HG03280 (cell line): ENCODE results near the gene MS4A6A.
"Not testable (repeated sequence)": the region's sequence is repeated elsewhere in the genome, so short reads cannot be mapped to it uniquely, and the experiment has no call there.

Experiments
- ATAC-seq: cut with Tn5 transposase; IDR thresholded peaks from one replicate; pipeline ENCODE4 v1.9.1; 2021; ENCODE audit warnings: mild to moderate bottlenecking, moderate library complexity; ENCODE audit not compliant: unreplicated experiment

MS4A6A gene

DNA sequence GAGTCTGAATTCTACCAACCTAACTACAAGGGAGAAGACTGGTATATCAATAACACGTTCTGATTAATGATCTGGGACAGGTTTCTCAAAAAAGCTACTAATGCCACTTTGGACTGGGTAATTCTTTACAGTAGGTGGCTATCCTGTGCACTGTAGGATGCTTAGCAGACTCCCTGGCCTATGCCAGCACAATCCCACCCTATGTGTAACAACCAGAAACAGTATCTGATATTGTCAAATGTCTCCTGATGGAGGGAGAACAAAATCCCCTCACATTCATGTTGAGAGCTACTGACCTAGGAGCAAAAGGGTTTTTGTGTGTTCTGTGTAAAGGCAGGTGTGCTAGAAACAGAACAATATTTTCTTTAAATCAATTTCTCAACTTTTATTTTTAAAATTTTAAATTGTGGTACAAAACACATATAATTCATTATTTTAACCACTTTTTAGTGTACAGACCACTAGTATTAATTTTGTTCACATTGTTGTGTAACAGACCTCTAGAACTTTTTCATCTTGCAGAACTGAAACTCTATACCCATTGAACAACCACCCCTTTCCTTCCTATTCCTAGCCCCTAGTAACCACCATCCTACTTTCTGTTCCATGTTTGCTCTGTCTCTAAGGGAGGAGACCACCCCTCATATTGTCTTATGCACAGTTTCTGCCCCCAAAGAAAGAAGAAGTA lies 2.1 kb upstream of the MS4A6A start:
- no peak for ATAC-seq

DNA sequence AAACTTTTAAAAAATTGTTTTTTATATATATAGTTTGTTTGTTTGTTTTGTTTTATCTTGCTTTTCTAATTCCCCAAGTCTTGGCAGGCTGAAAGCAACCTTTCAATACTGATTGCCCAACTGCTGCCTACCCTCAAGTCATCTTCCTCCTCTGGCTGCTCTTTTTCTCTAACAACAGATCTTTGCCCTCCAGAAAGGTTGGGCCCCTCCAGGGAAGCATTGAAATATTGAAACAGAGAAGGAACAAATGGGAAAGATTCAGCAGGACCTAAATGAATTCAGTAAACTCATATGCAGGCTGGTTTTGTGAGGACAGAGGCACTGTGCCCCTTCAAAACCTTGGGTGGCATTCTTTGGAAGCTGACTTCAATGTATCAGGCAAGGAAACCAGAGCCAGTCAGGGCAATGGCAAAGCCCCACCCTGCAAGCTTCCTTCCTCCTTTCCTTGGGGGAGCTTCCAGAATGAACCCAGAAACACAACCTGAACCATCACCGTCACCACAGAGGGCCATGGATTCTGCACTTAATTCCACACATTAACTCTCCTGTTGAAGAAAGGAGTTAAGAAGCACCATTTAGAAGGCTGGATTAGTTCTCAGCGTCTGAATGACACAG lies 815 bp upstream of the MS4A6A start:
- no peak for ATAC-seq

DNA sequence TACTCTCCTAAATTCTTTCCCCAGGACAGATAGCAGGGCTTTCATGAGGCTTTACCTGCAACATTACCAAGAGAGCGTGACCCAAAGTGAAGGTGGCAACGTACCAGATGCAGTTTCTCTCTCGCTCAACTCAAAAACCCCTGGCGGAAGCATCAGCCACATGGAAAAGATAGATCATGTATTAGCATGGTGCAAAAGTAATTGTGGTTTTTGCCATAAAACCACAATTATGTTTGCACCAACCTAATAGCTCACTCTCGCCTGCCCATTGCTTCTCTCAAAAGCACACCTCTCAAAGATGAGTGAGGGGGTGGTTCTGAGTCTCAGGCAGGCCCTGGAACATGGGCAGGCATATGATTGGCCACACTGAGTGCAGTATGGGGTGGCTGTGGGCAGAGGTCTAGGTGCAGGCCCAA lies 7.0 kb downstream of the MS4A6A start:
- ATAC-seq: no peak

DNA sequence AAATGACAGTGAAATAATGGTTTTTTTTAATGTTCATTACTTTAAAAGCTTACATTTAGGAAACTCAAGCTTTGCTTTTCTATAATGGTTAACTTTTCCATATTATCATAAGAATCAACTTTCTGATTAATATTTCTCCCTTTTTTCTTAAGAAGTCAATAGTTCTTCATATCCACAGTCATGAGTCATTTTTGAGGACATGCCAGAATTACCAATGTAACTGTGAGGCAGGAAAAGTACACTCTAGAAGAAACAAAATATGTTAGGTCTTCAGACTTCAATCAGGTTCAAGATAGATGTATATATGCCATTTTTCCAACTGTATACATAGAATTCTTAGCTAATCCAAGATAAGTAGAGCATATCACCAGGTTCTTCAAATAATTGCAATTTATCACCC lies 10.9 kb downstream of the MS4A6A start:
- ATAC-seq: no peak

DNA sequence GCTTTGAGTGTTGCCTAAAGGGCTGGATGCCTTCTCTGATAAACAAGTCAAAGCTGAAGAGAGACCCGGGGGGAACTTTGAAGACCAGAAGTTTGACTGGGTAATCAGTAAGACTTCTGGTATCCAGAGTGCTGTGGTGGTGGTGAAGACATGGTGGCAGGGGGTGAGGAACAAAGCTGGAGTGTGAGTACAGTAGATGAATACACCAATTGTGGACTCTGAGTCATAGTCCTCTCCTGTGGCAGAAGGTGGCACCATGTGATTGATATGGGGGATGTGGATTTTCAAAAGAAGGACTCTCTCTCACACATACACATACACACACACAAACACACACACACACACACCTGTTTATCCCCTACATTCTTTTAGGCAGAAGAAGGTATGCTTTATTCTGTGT lies 12.3 kb downstream of the MS4A6A start:
- ATAC-seq: no peak

DNA sequence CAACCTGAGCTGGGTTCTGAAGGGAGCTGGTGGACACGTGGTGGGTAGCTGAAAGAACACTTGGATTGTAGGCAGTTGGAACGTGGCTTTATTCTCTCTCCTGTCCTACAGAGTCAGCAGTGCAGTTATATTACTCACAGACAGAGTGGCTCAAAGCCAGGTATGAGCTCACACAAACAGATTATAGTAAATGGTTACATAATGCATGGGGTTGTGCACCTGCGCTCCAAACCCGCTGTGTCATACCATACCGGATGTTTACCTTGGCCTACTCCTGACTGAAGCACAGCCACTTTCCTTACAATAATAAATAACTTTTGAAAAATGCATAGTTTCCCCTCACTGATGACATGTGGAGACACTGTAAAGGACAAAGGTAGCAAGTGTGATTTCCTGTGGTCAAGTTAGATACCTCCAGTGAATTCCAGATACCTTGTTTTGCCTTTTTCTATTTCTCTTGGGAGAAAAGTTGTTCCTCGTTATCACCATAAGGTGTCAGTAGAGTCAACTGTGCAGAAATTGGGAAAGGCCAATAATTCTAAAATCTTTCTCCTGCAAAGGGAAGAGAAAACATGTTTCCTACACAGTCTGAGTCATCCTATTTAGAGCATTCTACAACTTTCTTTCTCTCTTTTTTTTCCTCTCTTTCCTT lies 13.5 kb downstream of the MS4A6A start:
- no peak for ATAC-seq

DNA sequence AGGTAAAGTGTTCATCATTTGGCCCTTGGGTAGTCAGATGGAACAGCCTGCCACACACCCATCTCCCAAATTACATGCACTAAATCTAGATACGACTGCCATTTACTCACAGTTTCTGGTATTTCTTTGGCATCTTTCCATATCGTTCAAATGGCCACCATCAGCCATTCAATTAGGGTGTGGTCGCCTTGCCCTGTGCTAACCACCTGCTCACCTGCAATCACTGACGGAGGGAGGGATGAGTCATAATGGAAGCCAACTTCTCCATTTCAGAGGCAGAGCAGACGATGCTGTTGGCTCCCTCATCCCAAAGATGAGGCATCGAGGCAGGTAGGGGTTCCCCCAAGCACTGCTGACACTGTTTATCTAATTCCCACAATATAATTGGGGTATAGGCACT lies 14.6 kb downstream of the MS4A6A start:
- ATAC-seq: no peak

DNA sequence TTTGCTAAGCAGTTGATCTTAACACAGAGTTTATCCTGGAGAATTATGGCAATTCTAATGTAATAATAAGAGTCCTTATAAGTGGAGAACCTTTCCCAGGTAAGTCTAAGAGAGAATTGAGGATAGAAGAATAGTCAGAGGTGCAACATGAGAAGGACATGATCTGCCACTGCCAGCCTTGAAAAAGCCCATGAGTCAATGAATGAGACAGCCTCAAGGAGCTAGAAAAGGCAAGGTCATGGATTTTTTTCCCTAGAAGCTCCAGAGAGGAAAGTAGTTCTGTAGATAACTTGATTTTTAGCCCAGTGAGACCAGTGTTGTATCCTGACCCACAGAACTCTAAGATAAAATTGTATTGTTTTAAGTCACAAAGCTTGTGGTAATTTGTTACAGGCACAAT lies 16.9 kb downstream of the MS4A6A start:
- ATAC-seq: no peak

DNA sequence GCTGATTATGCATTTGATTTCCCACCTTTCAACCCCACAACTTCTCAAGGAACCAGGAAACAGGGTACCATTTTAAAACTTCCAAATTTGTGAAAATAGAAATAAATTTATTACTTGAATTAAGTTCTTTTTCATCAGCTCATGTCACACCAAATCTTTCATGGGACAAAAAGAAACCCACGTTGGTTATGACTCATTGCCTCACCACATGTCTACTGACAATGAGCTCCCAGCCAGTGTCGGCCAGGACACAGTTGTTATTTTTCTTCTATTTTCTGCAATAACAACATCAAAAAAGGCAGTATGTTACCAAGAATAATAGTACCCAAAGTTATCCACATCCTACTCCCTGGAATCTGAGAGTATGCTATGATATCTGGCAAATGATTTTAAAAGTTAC lies 17.3 kb downstream of the MS4A6A start:
- ATAC-seq: no peak

DNA sequence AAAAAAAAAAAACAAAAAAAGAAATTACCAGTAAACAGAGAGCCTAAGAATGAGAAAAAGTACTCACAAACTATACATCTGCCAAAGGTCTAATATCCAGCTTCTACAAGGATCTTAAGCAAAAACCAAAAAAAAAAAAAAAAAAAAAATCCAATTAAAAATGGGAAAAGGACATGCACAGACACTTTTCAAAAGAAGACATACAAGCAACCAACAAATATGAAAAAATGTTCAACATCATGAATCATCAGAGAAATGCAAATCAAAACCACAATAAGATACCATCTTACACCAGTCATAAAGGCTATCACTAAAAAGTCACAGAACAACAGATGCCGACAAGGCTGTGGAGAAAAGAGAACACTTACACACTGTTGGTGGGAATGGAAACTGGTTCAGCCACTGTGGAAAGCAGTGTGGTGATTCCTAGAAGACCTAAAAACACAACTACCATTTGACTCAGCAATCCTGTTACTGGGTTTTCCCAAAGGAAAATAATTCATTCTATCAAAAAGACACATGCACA lies 18.3 kb downstream of the MS4A6A start:
- ATAC-seq: no peak

DNA sequence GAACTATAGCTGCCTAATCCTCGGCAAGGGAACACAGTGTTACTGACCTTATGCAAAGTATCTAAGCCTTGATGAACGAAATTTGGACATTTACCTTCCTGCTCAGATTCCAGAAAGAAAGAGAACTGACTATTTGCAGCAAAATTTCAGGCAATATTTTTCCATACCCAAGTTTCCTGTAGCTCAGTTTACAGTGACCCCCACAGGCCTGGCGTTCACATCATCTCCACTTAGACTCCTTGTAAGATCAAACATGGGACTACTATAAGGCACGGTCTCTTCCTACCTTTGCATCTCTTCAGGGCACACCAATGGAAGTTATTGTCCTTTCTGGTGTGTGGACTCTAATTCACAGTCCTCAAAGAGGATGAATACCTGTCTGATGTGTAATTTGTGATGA lies 21.1 kb downstream of the MS4A6A start:
- ATAC-seq: no peak

DNA sequence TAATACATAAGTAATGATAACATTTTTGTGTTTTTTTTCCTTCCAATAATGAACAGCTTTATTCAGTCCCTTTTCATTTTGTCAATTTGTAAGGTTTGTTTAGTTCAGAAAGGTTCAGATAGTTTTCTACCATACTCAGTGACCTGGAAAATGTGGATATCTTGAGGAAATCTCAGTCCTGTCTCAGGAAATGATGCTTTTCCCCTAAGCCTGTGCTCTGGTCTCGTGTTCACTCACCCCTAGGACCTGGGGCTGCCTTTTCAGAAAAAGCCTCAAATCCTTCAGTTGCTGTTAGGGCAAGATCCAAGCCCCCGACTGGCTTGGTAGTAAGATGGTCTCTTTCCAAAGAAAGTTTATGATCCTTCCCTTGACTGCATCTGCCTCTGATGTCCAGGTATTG lies 21.8 kb downstream of the MS4A6A start:
- ATAC-seq: no peak

DNA sequence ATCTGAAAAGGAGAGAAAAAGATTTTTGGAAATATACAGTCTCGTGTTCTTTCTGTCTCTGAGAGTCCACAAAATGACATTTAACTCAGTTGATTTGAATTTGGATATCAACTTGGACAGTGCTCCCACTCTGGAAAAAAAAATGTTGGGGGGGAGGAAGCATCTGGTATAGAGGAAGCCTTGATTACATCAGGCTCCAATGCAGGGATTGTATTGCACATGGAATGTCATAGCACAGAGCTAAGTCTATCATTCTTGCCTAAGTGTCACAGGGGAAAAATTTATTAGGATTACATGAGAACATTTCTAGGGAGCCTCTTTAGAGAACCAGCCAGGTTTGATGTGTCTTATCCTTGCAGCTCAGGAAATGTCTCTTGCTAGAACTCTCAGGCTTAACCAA lies 23.0 kb downstream of the MS4A6A start:
- ATAC-seq: no peak

DNA sequence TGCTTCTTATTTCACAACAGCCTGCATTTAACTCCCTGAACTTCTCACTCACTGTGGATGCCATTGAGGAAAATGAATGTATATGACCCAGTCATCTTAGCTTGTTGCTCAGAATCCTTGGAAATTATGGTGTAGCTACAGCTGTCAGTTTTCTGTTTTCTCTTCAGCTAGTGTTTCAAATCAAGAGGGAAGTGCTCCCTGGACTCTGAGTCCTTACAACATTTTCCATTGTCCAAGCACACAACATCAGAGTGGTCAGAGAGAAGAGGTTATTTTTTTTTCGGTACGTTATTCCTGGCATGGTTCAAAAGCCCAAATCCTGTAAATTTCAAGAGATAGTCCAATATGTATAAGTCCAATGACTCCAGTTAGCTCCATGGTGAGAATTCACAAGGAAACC lies 23.6 kb downstream of the MS4A6A start:
- ATAC-seq: no peak

DNA sequence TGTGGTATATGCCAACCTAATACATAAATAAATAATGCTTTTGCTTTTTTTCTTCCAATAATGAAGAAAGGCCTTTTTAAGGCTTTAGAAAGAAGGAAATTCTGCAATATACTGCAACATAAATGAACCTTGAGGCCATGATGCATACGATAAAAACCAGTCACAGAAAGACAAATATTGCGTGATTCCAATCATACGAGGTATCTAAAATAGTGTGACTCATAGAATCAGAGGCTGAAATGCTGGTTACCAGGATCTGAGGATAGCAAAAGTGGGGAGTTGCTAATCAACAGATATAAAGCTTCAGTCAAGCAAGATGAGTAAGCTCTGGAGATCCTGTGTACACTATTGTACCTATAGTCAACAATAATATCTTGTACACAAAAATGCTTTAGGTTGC lies 24.2 kb downstream of the MS4A6A start:
- no peak for ATAC-seq

DNA sequence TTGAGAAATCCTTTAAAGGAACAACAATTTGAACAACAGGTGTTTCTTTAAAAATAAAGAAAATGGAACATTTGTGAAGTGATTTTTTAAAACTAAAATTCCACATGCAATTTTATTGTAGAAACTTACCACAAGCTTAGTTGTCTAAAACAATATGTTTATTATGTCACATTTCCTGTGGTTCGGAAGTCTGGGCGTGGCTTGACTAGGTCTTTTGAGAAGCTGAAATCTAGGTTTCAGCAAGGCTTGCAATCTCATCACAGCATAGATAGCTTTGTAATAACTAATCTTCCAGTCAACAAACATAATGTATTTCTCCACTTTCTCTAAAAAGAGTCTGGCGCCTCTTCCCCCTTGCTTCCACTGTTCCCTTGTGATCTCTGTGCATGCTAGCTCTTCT lies 27.0 kb downstream of the MS4A6A start:
- no peak for ATAC-seq

DNA sequence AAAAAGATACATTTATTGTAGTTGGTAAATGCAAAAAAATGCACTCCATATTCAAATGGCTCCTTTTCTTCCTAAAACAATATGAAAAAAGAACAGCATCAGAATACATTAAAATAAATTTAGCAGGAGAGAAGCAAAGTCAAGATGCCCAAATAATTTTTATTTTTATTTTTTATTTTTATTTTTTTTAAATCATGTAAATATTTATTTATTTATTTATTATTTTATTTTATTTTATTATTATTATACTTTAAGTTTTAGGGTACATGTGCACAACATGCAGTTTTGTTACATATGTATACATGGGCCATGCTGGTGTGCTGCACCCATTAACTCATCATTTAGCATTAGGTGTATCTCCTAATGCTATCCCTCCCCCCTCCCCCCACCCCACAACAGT lies 30.2 kb downstream of the MS4A6A start:
- not testable (repeated sequence) for ATAC-seq

DNA sequence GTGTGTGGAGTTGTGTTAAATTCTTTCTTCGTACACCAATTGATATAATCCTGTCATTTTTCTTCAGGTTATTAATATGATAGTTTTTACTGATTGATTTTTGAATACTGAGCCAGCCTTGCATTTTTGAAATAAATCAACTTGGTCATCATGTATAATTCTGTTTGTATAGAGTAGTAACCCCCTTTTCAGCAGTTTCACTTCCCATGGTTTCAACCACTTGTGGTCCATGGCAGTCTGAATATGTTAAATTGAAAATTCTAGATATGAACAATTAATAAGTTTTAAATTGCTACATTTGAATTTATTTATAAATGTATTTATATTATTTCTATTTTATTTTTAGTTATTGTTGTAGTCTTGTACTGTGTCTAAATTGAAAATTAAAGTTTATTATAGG lies 32.6 kb downstream of the MS4A6A start:
- ATAC-seq: no peak

DNA sequence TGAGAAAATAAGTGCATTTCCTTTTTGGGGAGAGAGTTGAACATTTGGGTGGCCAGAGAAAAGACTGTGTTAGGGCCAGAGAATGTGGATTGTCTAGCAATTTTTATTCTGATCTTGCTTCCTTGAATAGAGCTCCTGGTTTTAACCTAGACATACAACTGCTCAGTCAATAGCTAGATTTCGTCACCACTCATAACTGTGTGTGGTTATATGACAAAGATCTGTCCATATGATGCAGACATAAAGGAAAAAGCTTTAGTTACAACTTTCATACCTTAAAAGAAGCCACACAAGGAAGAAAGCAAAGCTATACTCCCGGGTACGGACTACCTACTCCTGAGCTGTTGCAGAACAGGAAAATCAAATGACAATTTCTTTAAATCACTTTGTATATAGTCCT lies 37.2 kb downstream of the MS4A6A start:
- no peak for ATAC-seq

DNA sequence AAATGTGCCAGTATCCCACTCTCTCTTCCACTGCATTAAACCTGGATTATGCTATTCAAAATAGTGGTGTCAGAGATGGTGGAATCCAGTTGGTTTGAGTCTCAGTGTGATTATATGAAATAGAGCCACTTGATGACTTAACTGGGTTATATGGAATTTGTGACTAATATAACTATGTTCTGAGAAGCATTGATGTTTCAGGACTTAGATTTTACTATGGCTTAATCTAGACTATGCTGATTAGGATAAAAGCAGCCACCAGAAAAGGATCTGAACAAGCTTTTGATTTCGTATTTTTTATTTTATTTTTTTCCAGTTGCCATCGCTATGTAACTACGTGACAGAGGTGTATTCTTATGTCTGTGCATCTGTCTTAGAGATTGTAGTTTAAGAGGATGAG lies 39.1 kb downstream of the MS4A6A start:
- no peak for ATAC-seq

DNA sequence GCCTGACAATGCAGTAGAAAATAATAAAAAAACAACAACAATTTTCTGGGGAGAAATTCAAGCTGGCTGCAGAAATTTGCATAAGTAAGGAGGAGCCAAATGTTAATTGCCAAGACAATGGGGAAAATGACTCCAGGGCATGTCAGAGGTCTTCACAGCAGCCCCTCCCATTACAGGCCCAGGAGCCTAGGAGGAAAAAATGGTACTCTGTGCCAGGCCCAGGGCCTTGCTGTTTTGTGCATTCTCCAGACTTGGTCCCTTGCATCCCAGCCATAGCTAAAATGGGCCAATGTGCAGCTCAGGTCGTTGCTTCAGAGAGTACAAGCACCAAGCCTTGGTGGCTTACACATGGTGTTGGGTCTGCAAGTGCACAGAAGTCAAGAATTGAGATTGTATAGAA lies 49.0 kb downstream of the MS4A6A start:
- no peak for ATAC-seq

DNA sequence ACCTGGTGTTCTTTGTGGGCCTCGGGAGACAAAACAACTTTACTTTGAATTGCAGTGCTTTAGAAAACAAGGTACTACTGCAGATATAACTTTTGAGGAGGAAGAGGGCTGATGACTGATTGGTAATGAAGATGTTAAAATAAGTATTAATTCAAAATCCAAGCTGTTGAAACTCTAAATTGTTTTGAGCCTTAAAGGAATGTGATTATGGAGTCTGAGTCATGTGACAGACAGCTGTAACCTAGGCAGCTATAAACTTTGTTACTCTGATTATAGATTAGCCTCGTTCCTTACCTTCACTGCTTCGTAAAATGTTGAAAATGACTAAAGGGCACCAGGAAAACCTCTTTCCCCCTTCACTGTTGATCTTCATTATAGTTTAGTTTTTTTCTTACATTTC lies 51.0 kb downstream of the MS4A6A start:
- no peak for ATAC-seq
